GM21367 (cell line): Measurements from ENCODE around the gene ACTR2.

ENCODE experiments used
- ATAC-seq: cut with Tn5 transposase; IDR thresholded peaks from one replicate; pipeline ENCODE4 v1.9.1; 2021; ENCODE audit not compliant: unreplicated experiment

Gene ACTR2

DNA sequence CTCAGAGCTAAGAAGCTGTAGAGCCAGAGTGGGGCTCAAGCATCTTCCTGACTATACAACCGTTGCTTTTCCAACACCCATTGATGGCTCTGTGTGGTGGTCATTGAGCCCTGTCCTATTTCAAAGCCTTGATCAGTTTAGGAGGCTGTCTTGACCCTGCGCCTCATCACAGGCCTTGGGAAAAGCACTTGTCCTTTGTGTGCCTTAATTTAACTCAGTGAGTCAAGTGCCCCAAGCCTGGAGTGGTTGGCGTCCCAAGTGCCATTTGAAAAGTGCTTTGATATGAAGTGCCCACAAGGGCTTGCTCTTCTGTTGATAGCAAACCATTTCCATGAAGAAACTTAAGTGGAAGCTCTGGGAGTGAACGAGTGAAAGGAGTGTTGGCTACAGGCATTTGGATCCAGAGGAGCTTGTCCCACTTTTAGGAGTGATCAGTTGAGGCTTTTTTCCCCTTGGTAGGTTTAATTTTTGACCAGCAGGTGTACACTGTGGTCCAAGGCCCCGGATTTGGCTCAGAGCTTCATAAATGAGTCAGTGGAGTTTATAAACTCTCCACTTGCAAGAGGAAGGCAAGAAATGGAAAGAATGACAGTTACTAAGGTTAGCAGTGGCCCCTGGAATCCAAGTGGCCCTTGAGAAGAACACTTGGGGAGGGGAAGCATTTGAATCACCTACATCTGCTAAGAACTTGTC, 50.3 kb downstream of the ACTR2 start:
- no peak for ATAC-seq

- no peak for ATAC-seq
These were observed 50.9 kb downstream of the ACTR2 start for GRCh38 chr2:65278531-65278981.

GRCh38 chr2:65279756-65280155, 52.1 kb downstream of the ACTR2 start:
- no peak for ATAC-seq

GRCh38 chr2:65281627-65282351, 54.2 kb downstream of the ACTR2 start:
- no peak for ATAC-seq

- no peak for ATAC-seq
These were observed 54.9 kb downstream of the ACTR2 start for GRCh38 chr2:65282477-65283053.

GRCh38 chr2:65287364-65287763, 59.7 kb downstream of the ACTR2 start:
- ATAC-seq, result no peak

DNA sequence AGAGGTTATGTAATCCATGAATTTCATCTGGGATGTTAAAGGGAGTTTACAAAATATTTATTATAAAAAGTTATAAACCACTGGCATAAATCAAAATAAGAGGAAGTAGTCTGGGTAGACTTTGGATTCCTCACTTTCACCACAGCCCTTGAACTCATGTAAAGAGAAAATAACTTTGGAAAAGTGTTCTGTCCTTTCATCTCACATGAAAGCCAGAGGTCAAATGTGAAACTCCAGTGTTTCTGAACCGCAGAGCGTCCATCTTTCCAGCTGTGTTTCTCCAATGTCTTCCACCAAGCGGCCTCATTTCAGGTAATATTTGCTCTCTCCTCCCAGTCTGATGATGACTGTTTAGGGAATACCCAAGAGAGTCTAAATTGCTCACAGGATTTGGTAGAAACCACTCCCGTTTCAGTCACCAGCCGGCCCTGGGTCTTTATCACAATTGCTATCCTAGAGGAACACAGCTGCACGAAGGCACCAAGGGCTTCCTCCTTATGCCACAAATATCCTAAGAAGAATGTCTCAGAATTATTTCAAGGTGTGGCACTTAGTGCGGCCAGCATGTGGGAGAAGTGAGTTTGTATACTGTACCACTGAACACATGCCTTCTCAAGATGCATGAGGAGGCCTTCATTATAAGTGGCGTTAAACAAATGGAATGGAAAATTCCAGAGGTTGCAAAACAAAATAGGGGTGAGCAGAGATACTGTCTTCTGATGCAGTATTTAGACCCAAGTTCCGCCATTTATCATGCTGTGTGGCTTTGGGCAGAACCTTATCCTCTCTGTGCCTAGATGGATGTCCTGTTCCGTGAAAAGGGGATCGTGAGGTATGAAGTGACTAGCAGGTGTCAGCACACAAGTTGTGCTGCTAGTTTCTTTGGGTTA, 63.8 kb downstream of the ACTR2 start:
- no peak for ATAC-seq

DNA sequence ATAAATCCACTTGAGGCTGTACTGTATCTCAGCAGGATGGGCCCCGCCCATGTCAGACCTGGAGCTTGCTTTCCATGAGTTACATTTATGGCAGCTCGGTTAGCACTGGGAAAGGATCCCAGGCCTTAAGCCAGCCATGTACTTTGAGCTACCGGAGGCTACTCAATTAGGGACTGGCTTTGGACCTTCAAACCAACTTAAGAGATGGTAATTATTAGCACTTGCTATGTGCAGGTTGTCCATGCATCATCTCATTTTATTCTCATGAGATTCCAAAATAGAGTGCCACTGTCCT, 64.4 kb downstream of the ACTR2 start:
- ATAC-seq, result no peak

GRCh38 chr2:65292461-65293011, 64.9 kb downstream of the ACTR2 start:
- ATAC-seq, result no peak

GRCh38 chr2:65293376-65293775, 65.7 kb downstream of the ACTR2 start:
- ATAC-seq, result no peak

- ATAC-seq, result no peak
These were observed 66.5 kb downstream of the ACTR2 start for GRCh38 chr2:65294136-65294535.

DNA sequence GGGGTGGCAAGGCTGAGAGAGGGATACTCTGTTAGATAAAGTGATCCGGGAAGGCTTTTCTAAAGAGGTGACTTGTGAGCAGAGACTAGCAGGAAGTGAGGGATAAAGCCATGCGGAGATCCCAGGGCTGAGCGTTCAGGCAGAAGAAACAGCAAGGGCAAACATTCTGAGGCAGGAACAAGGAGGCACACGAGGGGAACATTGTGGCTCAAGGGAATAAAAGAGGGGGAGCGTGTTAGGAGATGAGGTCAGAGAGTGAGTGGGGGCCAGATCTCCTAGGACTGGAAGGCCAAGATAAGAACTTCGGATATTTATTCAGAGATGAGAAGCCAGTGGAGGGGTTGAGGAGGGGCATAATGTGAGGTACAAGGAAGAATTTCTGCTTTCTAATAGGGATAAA, 67.1 kb downstream of the ACTR2 start:
- ATAC-seq, result no peak

DNA sequence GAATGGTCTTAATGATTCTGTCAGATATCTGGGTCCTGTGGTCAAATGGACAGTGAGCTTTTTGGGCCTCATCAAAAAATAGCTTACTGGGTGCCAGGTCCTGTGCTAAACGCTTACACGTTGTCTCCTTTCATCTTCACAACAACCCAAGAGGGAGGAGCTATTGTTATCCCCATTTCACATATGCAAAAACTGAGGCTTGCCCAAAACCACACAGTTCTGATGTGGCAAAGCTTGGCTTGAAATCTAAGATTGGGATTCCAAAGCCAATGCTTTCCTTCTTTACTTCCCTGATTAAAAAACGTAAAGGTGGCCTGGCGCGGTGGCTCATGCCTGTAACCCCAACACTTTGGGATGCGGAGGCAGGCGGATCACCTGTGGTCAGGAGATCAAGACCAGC, 69.3 kb downstream of the ACTR2 start:
- no peak for ATAC-seq

GRCh38 chr2:65297544-65297943, 69.9 kb downstream of the ACTR2 start:
- no peak for ATAC-seq

GRCh38 chr2:65298089-65298488, 70.5 kb downstream of the ACTR2 start:
- ATAC-seq, result no peak

- no peak for ATAC-seq
These were observed 71.6 kb downstream of the ACTR2 start for GRCh38 chr2:65299246-65299645.

DNA sequence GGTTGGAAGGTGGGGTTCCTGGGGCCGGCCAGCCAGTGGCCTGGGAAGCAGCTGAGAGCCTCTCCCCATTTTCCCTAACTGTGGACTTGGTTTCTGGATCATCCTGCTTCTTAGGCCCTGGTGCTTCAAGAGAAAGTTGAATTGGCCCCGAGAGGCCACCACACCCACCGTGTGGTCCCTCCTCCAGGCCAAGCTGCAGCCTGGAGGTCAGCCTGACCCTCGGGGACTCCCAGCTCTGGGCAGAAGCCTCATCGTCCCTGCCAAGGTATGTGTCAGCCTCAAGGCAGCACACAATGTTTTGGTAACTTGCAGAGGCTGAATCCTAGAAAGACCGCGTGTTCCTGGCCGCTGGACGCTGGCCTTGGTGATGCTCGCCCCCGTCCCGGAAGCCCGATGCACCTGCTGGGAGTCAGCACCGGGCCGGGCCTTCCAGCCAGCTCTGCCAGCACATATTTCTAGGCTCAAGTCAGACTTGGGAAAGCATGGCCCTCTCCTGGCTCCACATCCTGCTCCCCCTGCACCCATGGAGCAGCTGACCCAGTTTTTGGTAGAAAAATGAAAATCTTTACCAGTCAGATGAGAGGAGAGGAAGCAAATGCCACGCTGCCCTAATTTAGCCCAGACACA, 72.6 kb downstream of the ACTR2 start:
- no peak for ATAC-seq

- peak; percentile 87 for ATAC-seq
These were observed 73.4 kb downstream of the ACTR2 start for GRCh38 chr2:65300761-65301711.

DNA sequence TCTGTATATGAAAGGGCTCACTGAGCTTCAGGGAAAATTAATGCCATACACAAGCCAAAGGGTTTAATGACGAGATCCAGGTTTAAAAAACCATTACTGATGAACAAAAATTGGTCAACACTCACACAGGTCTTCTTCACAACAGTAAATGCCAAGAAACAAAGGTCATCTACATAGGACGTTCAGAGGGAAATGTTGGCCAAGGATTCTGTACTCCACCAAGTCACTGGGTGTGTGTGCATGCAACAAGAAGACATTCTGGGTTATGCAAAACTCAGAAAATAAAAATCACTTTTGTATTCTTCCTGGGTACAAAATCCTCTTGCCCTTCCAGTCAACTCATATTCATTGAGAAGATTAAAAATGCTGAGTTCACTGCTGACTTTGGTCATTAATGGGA, 78.3 kb downstream of the ACTR2 start:
- no peak for ATAC-seq

GRCh38 chr2:65309699-65310098, 82.1 kb downstream of the ACTR2 start:
- ATAC-seq, result no peak
